CD4-positive, CD25-positive, alpha-beta regulatory T cell (primary cell): Measurements from ENCODE around the gene ZNF333. TPM values are rescaled to one million over a fixed set of nuclear protein-coding genes. Genes with fewer than 3 reads are reported as not detected.
"Not testable (repeated sequence)": the region's sequence is repeated elsewhere in the genome, so short reads cannot be mapped to it uniquely, and the experiment has no call there.

Source experiments
- ATAC-seq, 2 donors: fragments of 150-1000 bp; cut with Tn5 transposase; one replicate each; pipeline ENCODE4 v1.10.0; 2021; ENCODE audit warnings: low read depth in 2 of 2, moderate number of reproducible peaks in 2 of 2, moderate library complexity in 1 of 2
- DNase-seq, 3 donors: peaks; one replicate each; pipeline versions ENCODE4 v3.0.0 to v3.0.0-alpha.2; 2012 to 2022; ENCODE audit warnings: mixed read lengths in 1 of 3
- H3K27ac ChIP-seq: one replicate; pipeline ENCODE4 v1.7.0; 2013; ENCODE audit warnings: mild to moderate bottlenecking, low read length; ENCODE audit not compliant: insufficient read depth, poor library complexity, severe bottlenecking
- H3K27me3 ChIP-seq: one replicate; pipeline ENCODE4 v1.7.0; 2013; ENCODE audit warnings: low read length; ENCODE audit not compliant: control insufficient read depth, insufficient read depth
- H3K36me3 ChIP-seq: one replicate; pipeline ENCODE4 v1.7.0; 2013; ENCODE audit warnings: mild to moderate bottlenecking, low read length, moderate library complexity; ENCODE audit not compliant: control insufficient read depth, insufficient read depth
- H3K4me1 ChIP-seq: 2 replicates; pipeline ENCODE4 v1.7.0; 2013; ENCODE audit warnings: mild to moderate bottlenecking, low read length; ENCODE audit not compliant: insufficient read depth, control insufficient read depth, poor library complexity, severe bottlenecking
- H3K4me3 ChIP-seq: one replicate; pipeline ENCODE4 v1.7.0; 2013; ENCODE audit warnings: low read depth, mild to moderate bottlenecking, low read length, moderate library complexity
- H3K9me3 ChIP-seq, 2 experiments: 1 replicate in 1 of 2; 2 replicates in 1 of 2; pipeline ENCODE4 v1.7.0; 2013; ENCODE audit warnings: low read length in 2 of 2, mild to moderate bottlenecking in 1 of 2, moderate library complexity in 1 of 2; ENCODE audit not compliant: control insufficient read depth in 2 of 2
- H3K27ac Mint-ChIP-seq, 3 donors: one replicate each; pipeline ENCODE4 v1.8.0; 2020 to 2022; ENCODE audit warnings: mild to moderate bottlenecking in 3 of 3, mixed read lengths in 3 of 3, moderate library complexity in 2 of 3
- H3K27me3 Mint-ChIP-seq: one replicate; pipeline ENCODE4 v1.8.0; 2022; ENCODE audit warnings: mild to moderate bottlenecking, mixed read lengths
- H3K36me3 Mint-ChIP-seq: one replicate; pipeline ENCODE4 v1.8.0; 2020; ENCODE audit warnings: mixed read lengths
- H3K4me1 Mint-ChIP-seq, 4 donors: one replicate each; pipeline ENCODE4 v1.8.0; 2020 to 2022; ENCODE audit warnings: mixed read lengths in 4 of 4, mild to moderate bottlenecking in 1 of 4
- H3K4me3 Mint-ChIP-seq, 4 donors: one replicate each; pipeline ENCODE4 v1.8.0; 2020 to 2022; ENCODE audit warnings: mild to moderate bottlenecking in 4 of 4, mixed read lengths in 4 of 4, moderate library complexity in 3 of 4
- H3K9me3 Mint-ChIP-seq, 7 donors: one replicate each; pipeline ENCODE4 v1.8.0; 2020 to 2022; ENCODE audit warnings: mixed read lengths in 7 of 7, mild to moderate bottlenecking in 3 of 7, moderate library complexity in 2 of 7
- polyA plus RNA-seq, 4 donors: library from polyadenylated mRNA; unstranded; fragments of 300-500 nt; fragmentation: Illumina TruSeq; gene quantifications; one replicate each; pipeline ENCODE4 v1.2.3, GENCODE V29; 2021
- total RNA-seq: library from RNA; stranded (reverse); gene quantifications from one replicate; pipeline ENCODE4 v1.2.3, GENCODE V29; 2022

ZNF333 gene
- total and polyA plus RNA-seq, 5 donors from 2014 or later: 8.1 to 24.7 (median 10.5) TPM

DNA sequence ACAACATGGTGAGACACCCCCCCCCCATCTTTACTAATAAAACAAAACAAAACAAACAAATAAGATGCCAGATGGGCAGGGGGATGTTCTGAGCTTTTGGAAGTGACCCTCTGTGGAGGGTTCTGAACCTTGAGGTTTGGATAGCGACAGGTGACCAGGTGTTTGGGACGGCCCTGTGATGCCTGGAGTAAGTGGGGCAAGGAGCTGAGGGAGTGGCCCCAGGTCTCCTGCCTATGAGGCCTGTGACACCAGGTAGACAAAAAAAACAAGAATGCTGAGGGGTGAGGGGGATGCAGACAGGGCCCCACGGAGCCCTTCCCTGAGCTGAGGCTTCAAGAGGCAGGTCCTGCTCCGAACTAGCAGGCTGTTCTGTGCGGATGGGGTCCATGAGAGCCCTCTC, 79.4 kb downstream of the ZNF333 start:
- H3K4me3 ChIP-seq: no peak overlapping the region
- no peaks in the 10 kb centered on the region for H3K27me3 ChIP-seq
- Mint-ChIP-seq H3K36me3 (no peaks in the 10 kb centered on the region), H3K4me1 (no peaks in the 10 kb centered on the region), H3K27me3 (peaks cover 8% of the 10 kb centered on the region), H3K9me3 (peaks cover 0 to 3% (median 0%) of the 10 kb centered on the region in 7 donors), H3K27ac (no peak overlapping the region), H3K4me3 (no peak overlapping the region)
- H3K9me3 ChIP-seq: no peaks in the 10 kb centered on the region
- H3K4me1 ChIP-seq: no peaks in the 10 kb centered on the region
- no peak overlapping the region for H3K27ac ChIP-seq
- no peaks in the 10 kb centered on the region for H3K36me3 ChIP-seq
- DNase-seq: no peak
- no peak for ATAC-seq

DNA sequence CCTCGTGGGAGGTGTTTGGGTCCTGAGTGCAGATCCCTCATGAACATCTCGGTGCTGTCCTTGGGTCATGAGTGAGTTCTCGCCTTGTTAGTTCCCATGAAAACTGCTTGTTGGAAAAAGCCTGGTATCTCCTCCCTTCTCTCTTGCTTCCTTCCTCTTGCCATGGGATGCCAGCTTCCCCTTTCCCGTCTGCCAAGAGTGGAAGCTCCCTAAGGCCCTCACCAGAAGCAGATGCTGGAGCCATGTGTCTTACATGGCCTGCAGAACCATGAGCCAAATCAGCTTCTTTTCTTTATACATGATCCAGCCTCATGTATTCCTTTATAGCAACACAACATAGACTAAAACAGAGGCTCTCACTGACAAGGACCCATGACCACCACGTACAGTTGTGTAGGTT, 80.3 kb downstream of the ZNF333 start:
- Histone ChIP-seq H3K4me1 (no peaks in the 10 kb centered on the region), H3K27me3 (no peaks in the 10 kb centered on the region), H3K27ac (no peak overlapping the region), H3K9me3 (no peaks in the 10 kb centered on the region), H3K4me3 (no peak overlapping the region), H3K36me3 (no peaks in the 10 kb centered on the region)
- Mint-ChIP-seq H3K4me1 (no peaks in the 10 kb centered on the region), H3K27ac (no peak overlapping the region), H3K9me3 (peaks cover 0 to 3% (median 0%) of the 10 kb centered on the region in 7 donors), H3K4me3 (no peak overlapping the region), H3K27me3 (peaks cover 5% of the 10 kb centered on the region), H3K36me3 (no peaks in the 10 kb centered on the region)
- DNase-seq (no peak), ATAC-seq (no peak)

DNA sequence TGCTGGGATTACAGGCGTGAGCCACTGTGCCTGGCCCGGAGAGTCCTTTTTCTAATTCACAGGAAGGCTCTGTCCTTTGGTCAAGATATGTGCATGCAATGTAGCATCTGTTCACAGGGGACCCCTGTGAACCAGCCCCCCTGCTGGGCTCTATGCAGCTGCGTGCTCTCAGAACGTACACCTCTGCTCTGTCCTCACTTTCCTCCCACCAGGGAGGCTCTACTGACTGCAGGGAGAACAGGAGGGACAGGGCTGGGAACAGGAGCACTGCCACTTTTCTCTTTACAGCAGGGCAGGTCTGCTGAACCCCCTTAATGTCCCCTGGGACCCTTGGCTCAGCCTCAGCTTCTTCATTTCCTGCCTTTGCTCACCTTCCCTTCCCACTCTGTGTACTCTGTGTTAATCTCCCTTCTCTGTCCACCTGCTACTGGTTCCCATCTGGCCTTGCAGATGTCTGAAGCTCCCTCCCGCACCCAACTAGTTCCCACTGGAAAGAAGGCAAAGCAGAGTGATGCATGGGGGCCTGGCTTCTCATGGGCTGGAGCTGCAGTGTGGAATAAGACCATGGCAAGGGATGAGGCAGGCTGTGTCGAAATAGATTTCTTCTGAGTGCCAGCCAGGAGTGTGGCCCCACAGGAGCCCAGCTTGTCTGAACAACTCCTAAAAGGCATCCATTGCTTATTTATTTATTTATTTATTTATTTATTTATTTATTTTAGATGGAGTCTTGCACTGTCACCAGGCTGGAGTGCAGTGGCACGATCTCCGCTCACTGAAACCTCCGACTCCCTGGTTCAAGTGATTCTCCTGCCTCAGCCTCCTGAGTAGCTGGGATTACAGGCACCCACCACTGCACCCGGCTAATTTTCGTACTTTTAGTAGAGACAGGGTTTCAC, 81.3 kb downstream of the ZNF333 start:
- H3K9me3 ChIP-seq: no peaks in the 10 kb centered on the region
- DNase-seq: no peak
- peaks cover 9% of the 10 kb centered on the region for H3K27me3 Mint-ChIP-seq
- no peak overlapping the region for H3K4me3 ChIP-seq
- H3K4me1 Mint-ChIP-seq: peaks cover 0 to 3% (median 1%) of the 10 kb centered on the region in 4 donors
- peaks cover 0 to 2% (median 0%) of the 10 kb centered on the region in 7 donors for H3K9me3 Mint-ChIP-seq
- peaks cover 5% of the 10 kb centered on the region for H3K4me1 ChIP-seq
- ATAC-seq: no peak
- no peaks in the 10 kb centered on the region for H3K36me3 ChIP-seq
- no peak overlapping the region for H3K4me3 Mint-ChIP-seq
- no peak overlapping the region for H3K27ac ChIP-seq
- no peak overlapping the region for H3K27ac Mint-ChIP-seq
- no peaks in the 10 kb centered on the region for H3K36me3 Mint-ChIP-seq
- no peaks in the 10 kb centered on the region for H3K27me3 ChIP-seq

DNA sequence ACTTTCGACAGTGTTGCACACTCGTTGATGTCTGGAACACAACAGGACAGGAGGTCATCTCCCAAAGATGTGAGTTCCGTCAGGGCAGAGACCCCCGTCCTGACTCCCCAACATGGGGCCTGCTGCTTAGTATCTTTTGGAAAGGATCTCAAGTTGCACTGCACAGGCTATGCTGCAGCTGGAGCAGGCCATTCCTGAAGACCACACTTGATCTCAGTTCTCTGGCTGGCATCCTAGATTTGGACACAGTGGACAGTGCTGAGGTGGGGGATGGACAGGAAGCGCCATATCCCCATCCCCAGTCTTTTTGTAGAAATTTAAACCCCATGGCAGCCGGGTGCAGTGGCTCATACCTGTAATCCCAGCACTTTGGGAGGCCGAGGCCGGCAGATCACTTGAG, 82.6 kb downstream of the ZNF333 start:
- DNase-seq (no peak), ATAC-seq (no peak)
- no peak overlapping the region for H3K27ac ChIP-seq
- H3K27me3 Mint-ChIP-seq: peaks cover 15% of the 10 kb centered on the region
- no peaks in the 10 kb centered on the region for H3K36me3 ChIP-seq
- no peaks in the 10 kb centered on the region for H3K27me3 ChIP-seq
- H3K4me3 ChIP-seq: no peak overlapping the region
- no peaks in the 10 kb centered on the region for H3K9me3 ChIP-seq
- peaks cover 11% of the 10 kb centered on the region for H3K4me1 ChIP-seq
- H3K9me3 Mint-ChIP-seq: peaks cover 0 to 2% (median 0%) of the 10 kb centered on the region in 7 donors
- no peak overlapping the region for H3K27ac Mint-ChIP-seq
- peaks cover 0 to 3% (median 1%) of the 10 kb centered on the region in 4 donors for H3K4me1 Mint-ChIP-seq
- no peaks in the 10 kb centered on the region for H3K36me3 Mint-ChIP-seq
- H3K4me3 Mint-ChIP-seq: no peak overlapping the region

DNA sequence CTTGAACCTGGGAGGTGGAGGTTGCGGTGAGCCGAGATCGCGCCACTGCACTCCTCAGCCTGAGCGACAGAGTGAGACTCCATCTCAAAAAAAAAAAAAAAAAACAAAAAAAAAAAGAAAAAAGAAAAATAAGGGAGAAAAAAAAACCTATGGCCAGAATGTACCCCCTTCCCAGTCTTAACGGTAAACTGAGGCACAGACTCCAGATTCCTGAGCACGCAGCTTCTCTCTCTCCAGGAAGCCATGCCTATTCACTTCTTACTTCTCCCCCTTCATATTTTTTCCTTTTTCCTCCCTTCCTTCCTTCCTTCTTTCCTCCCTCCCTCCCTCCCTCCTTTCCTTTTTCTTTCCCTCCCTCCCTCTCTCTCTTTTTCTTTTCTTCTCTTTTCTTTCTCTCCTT, 83.1 kb downstream of the ZNF333 start:
- H3K27ac Mint-ChIP-seq: no peak overlapping the region
- H3K9me3 Mint-ChIP-seq: peaks cover 0 to 3% (median 0%) of the 10 kb centered on the region in 7 donors
- no peak for DNase-seq
- Histone ChIP-seq H3K4me1 (peaks cover 11% of the 10 kb centered on the region), H3K27me3 (no peaks in the 10 kb centered on the region), H3K9me3 (no peaks in the 10 kb centered on the region), H3K27ac (no peak overlapping the region), H3K4me3 (no peak overlapping the region), H3K36me3 (no peaks in the 10 kb centered on the region)
- H3K27me3 Mint-ChIP-seq: peaks cover 20% of the 10 kb centered on the region
- ATAC-seq: no peak
- H3K4me3 Mint-ChIP-seq: no peak overlapping the region
- no peaks in the 10 kb centered on the region for H3K36me3 Mint-ChIP-seq
- H3K4me1 Mint-ChIP-seq: peaks cover 0 to 3% (median 1%) of the 10 kb centered on the region in 4 donors

DNA sequence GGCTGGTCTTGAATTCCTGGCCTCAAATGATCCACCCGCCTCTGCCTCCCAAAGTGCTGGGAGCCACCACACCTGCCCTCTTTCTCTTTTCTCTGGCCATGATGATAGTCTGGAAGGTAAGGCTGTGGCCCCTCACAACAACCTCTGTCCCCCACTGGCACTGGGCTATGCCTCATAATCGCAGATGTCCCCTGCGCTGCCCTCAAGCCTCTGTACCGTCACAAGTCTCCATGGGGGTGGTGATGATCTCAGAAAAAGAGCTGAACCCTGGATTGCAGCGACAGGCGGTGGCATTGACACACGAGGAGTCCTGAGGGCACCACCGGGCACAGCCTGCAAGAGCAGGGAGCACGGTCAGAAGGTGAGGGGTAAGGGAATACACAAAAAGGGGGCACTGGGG, 83.9 kb downstream of the ZNF333 start:
- H3K27me3 Mint-ChIP-seq: peaks cover 27% of the 10 kb centered on the region
- not testable (repeated sequence) for H3K27ac ChIP-seq, H3K36me3 ChIP-seq, H3K4me3 Mint-ChIP-seq, ATAC-seq, H3K4me3 ChIP-seq, H3K27me3 ChIP-seq, H3K27ac Mint-ChIP-seq, DNase-seq, H3K36me3 Mint-ChIP-seq, H3K9me3 ChIP-seq, H3K4me1 Mint-ChIP-seq, H3K9me3 Mint-ChIP-seq
- H3K4me1 ChIP-seq: peaks cover 11% of the 10 kb centered on the region

DNA sequence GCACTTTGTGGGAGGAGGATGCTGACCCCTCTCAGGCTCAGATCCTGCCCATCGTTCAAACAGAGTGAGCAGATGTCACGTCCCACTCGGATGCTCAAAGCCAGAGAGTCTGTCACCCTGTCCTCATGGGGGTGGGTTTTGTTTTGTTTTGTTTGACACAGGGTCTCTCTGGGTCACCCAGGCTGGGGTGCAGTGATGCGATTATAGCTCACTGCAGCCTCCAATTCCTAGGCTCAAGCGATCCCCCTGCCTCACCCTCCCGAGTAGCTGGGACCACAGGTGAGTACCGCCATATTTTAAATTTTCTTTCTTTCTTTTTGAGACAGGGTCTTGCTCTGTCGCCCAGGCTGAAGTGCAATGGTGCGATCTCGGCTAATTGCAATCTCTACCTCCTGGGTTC, 84.5 kb downstream of the ZNF333 start:
- peaks cover 0 to 3% (median 1%) of the 10 kb centered on the region in 4 donors for H3K4me1 Mint-ChIP-seq
- H3K36me3 Mint-ChIP-seq: no peaks in the 10 kb centered on the region
- no peak for ATAC-seq
- H3K9me3 Mint-ChIP-seq: peaks cover 0 to 3% (median 0%) of the 10 kb centered on the region in 7 donors
- H3K9me3 ChIP-seq: no peaks in the 10 kb centered on the region
- no peak overlapping the region for H3K4me3 ChIP-seq
- H3K27me3 ChIP-seq: no peaks in the 10 kb centered on the region
- H3K27ac ChIP-seq: no peak overlapping the region
- H3K4me3 Mint-ChIP-seq: no peak overlapping the region
- H3K4me1 ChIP-seq: peaks cover 11% of the 10 kb centered on the region
- H3K27ac Mint-ChIP-seq: no peak overlapping the region
- no peak for DNase-seq
- H3K36me3 ChIP-seq: no peaks in the 10 kb centered on the region
- H3K27me3 Mint-ChIP-seq: peaks cover 33% of the 10 kb centered on the region

DNA sequence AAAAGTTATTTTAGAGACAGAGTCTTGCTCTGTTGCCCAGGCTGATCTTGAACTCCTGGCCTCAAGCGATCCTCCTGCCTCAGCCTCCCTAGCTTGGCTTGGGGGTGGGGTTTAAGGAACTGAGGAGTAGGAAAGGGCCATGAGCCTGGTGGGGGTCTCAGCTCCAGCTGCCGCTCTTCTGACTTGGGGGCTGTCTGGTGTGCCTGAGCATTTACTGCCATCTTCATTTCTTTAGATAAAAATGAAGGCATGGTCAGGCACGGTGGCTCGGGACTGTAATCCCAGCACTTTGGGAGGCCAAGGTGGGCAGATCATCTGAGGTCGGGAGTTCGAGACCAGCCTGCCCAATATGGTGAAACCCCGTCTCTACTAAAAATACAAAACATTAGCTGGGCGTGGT, 85.5 kb downstream of the ZNF333 start:
- H3K9me3 Mint-ChIP-seq, H3K4me3 ChIP-seq, H3K36me3 ChIP-seq, ATAC-seq, H3K27ac Mint-ChIP-seq, H3K4me3 Mint-ChIP-seq, H3K27me3 ChIP-seq, H3K27ac ChIP-seq, H3K9me3 ChIP-seq, DNase-seq, H3K36me3 Mint-ChIP-seq, H3K4me1 Mint-ChIP-seq: not testable (repeated sequence)
- H3K27me3 Mint-ChIP-seq: peaks cover 39% of the 10 kb centered on the region
- H3K4me1 ChIP-seq: peaks cover 11% of the 10 kb centered on the region
